Subcutaneous adipose tissue (tissue), 4 donors: ENCODE results near the gene IP6K1. TPM values are rescaled to one million over a fixed set of nuclear protein-coding genes. Genes with fewer than 3 reads are reported as not detected.

Experiments used
- CTCF ChIP-seq: fragments of 450-650 bp; IDR thresholded peaks from one replicate; pipeline ENCODE4 v1.5.1; 2016; ENCODE audit warnings: low read depth, mild to moderate bottlenecking, control low read depth, antibody characterized with exemption, moderate library complexity
- total RNA-seq, 4 donors: library from RNA; depleted of rRNA; stranded (reverse); fragments of >200 nt; gene quantifications; one replicate each; pipeline ENCODE4 v1.1.0, GENCODE V29; 2016

The IP6K1 gene
- total RNA-seq, 4 donors from 2014 or later: 25.1 to 36.7 (median 31.6) TPM

GRCh38 chr3:49792371-49793150 lies 6.2 kb upstream of the IP6K1 start:
- TF ChIP-seq CTCF: no peak

GRCh38 chr3:49791571-49791970 lies 5.2 kb upstream of the IP6K1 start:
- TF ChIP-seq CTCF: no peak

DNA sequence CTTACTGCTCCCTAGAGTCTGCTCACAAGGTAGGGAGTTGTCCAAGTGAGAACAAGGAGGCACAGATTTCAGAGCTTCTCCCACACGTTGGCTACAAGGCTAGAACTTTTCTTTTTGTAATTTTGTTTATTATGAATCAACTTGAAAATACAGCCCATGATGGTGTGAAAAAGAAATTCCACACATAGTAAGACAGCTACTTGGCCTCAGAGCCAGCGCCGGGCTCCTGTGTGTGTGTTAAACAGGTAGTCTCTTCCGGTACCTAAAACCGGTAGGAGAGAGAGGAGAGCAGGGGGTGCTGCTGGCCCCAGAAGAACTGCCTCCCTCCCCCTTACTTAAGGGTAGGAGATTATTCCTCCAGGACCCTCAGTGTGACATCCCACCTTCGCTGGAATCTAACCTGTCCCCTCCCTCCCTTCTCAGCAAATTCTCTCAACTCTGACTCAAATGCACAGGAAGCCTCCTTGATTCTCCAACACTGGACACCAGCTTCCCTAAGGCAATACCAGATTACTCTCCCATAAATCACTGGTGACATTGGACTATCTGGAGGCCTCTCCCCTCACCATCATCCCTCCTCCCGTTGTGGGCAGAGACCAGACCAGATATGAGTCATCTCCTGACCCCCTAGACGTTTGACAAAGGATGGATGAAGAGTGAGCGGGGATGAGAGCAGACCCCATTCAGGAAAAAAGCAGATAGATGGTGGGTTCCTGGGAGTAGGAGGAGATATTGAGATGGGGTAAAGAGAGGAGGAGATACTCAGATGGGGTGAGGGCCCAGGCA lies 4.5 kb upstream of the IP6K1 start:
- TF ChIP-seq CTCF: no peak

DNA sequence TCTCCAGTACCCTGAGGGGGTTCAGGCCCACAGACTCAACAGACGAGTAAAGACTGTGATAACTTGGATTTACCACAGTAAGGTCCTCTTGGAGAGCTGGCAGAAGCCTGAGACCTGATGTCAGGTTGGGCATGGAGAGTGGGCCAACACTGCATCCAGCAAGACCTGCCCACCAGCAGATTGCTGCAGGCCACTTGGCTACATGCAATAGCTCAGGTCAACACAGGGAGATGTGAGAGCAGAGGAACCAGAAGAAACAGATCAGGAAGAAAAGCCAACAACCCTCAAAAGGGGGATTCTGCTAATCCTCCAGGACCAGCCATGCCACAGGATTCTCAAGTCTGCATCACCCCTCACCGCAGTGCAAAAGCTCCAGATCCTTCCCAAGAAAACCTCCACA lies 1.7 kb upstream of the IP6K1 start:
- TF ChIP-seq CTCF: no peak

DNA sequence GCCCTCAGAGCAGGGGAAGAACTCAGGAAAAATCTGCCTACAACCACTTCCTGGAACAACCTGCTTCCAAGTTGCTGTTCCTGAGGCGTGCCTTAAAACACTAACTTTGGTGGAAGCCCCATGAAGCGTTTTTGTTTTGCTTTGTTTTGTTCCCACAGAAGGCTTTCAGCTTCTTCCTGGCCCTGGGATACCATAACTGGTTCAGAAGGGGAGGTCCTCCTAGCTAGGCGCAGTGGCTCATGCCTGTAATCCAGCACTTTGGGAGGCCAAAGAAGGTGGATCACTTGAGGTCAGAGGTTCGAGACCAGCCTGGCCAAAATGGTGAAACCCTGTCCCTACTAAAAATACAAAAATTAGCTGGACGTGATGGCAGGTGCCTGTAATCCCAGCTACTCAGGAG lies 1.2 kb upstream of the IP6K1 start:
- TF ChIP-seq CTCF: no peak

- TF ChIP-seq CTCF: no peak
Measured at GRCh38 chr3:49787182-49787464, 781 bp upstream of the IP6K1 start.

GRCh38 chr3:49785565-49786356 lies 581 bp downstream of the IP6K1 start:
- TF ChIP-seq CTCF: no peak
